HepG2 (cell line): ENCODE results near the gene ZSCAN31. TPM values are rescaled to one million over a fixed set of nuclear protein-coding genes. Genes with fewer than 3 reads are reported as not detected.

Experiments
- BCL3 ChIP-seq: sonication (generic); formaldehyde crosslinking; IDR thresholded peaks from 2 replicates; pipeline ENCODE4 v1.5.1; 2020; ENCODE audit warnings: mild to moderate bottlenecking, missing genetic modification reagents, moderate library complexity
- BRCA1 ChIP-seq: sonication (generic); formaldehyde crosslinking; IDR thresholded peaks from 2 replicates; pipeline ENCODE4 v1.4.0; 2020; ENCODE audit warnings: missing genetic modification reagents
- HBP1 ChIP-seq: IDR thresholded peaks from 2 replicates; pipeline ENCODE4 v1.6.1; 2016; ENCODE audit warnings: low read depth, control low read depth
- HOXD1 ChIP-seq: sonication (generic); formaldehyde crosslinking; IDR thresholded peaks from 2 replicates; pipeline ENCODE4 v1.5.0; 2020; ENCODE audit warnings: missing genetic modification reagents
- PRPF4 ChIP-seq: fragments of 200-400 bp; formaldehyde crosslinking; IDR thresholded peaks from 2 replicates; pipeline ENCODE4 v1.6.1; 2016; ENCODE audit warnings: low read length, low read depth; ENCODE audit not compliant: poor library complexity, severe bottlenecking
- RBM22 ChIP-seq: fragments of 200-400 bp; formaldehyde crosslinking; optimal IDR thresholded peaks from 2 replicates; pipeline ENCODE3; 2017; ENCODE audit warnings: mild to moderate bottlenecking, low read length, moderate library complexity
- REPIN1 ChIP-seq: sonication (generic); formaldehyde crosslinking; IDR thresholded peaks from 2 replicates; pipeline ENCODE4 v1.8.0; 2022; ENCODE audit warnings: missing genetic modification reagents, low read depth, mild to moderate bottlenecking, borderline replicate concordance
- SKI ChIP-seq: fragments of 450-650 bp; IDR thresholded peaks from one replicate; pipeline ENCODE4 v1.6.1; 2018; ENCODE audit warnings: mild to moderate bottlenecking; ENCODE audit not compliant: partially characterized antibody
- THAP11 ChIP-seq: IDR thresholded peaks from 2 replicates; pipeline ENCODE4 v1.6.1; 2016; ENCODE audit warnings: missing biosample characterization, missing genetic modification reagents
- ZBTB25 ChIP-seq: IDR thresholded peaks from 2 replicates; pipeline ENCODE4 v1.6.1; 2018; ENCODE audit warnings: missing genetic modification reagents
- ZNF18 ChIP-seq: sonication (generic); formaldehyde crosslinking; IDR thresholded peaks from 2 replicates; pipeline ENCODE4 v1.8.0; 2022; ENCODE audit warnings: mild to moderate bottlenecking, missing genetic modification reagents; ENCODE audit not compliant: insufficient replicate concordance
- ZNF230 ChIP-seq: sonication (generic); formaldehyde crosslinking; IDR thresholded peaks from 2 replicates; pipeline ENCODE4 v1.4.0; 2020; ENCODE audit warnings: mild to moderate bottlenecking, missing genetic modification reagents
- ZNF274 ChIP-seq: sonication (generic); formaldehyde crosslinking; IDR thresholded peaks from 2 replicates; pipeline ENCODE4 v1.5.1; 2020; ENCODE audit warnings: mild to moderate bottlenecking, missing genetic modification reagents
- ZNF510 ChIP-seq: sonication (generic); formaldehyde crosslinking; IDR thresholded peaks from 2 replicates; pipeline ENCODE4 v1.4.0; 2020; ENCODE audit warnings: low read depth, mild to moderate bottlenecking, missing genetic modification reagents
- ZNF577 ChIP-seq: sonication (generic); formaldehyde crosslinking; IDR thresholded peaks from 2 replicates; pipeline ENCODE4 v1.4.0; 2020; ENCODE audit warnings: mild to moderate bottlenecking, low read depth, missing genetic modification reagents, borderline replicate concordance
- ZNF737 ChIP-seq: sonication (generic); formaldehyde crosslinking; IDR thresholded peaks from 2 replicates; pipeline ENCODE4 v1.5.0; 2020; ENCODE audit warnings: missing genetic modification reagents, mild to moderate bottlenecking, borderline replicate concordance
- ZNF816 ChIP-seq: sonication (generic); formaldehyde crosslinking; IDR thresholded peaks from 2 replicates; pipeline ENCODE4 v1.8.0; 2022; ENCODE audit warnings: missing genetic modification reagents, mild to moderate bottlenecking, borderline replicate concordance
- ZNF839 ChIP-seq: sonication (generic); formaldehyde crosslinking; IDR thresholded peaks from 2 replicates; pipeline ENCODE4 v1.4.0; 2020; ENCODE audit warnings: missing genetic modification reagents, mild to moderate bottlenecking, borderline replicate concordance
- polyA plus RNA-seq, 8 experiments: library from polyadenylated mRNA; depleted of rRNA in 3 of 8; stranded (reverse) in 7 of 8; unstranded in 1 of 8; fragments of >200 nt; fragmentation: Illumina TruSeq in 4 of 8; extraction: Trizol in 4 of 8; gene quantifications; 2 replicates each; pipeline versions ENCODE4 v1.2.1 to v1.2.3, GENCODE V29; 2011 to 2016; ENCODE audit warnings: low read depth in 4 of 8, missing spikeins in 1 of 8, mixed read lengths in 1 of 8; ENCODE audit not compliant: insufficient read depth in 1 of 8
- total RNA-seq, 5 experiments: library from RNA; depleted of rRNA; stranded (reverse); fragments of >200 nt; fragmentation: Illumina TruSeq; extraction: Trizol; gene quantifications; 2 replicates each; pipeline ENCODE4 v1.2.3, GENCODE V29; 2016; ENCODE audit warnings: low read depth in 1 of 5

Gene ZSCAN31
- total and polyA plus RNA-seq, 2 of the 13 experiments (the other 11 are each of a cell fraction or from before 2014, with no cell fraction given), result 5.3 to 6.2 TPM

- TF ChIP-seq REPIN1 (CRISPR knock-in tag) (peak; percentile 80), ZNF18 (CRISPR knock-in tag) (peak; percentile 86), ZNF577 (0 out of 2 replicates have a peak, but pooled peaks have one; percentile 33), ZNF274 (no peak), SKI (peak; percentile 4), BCL3 (CRISPR knock-in tag) (no peak), ZBTB25 (CRISPR knock-in tag) (peak; percentile 87), ZNF816 (CRISPR knock-in tag) (no peak), THAP11 (CRISPR knock-in tag) (peak; percentile 74), HOXD1 (CRISPR knock-in tag) (no peak), ZNF230 (CRISPR knock-in tag) (peak; percentile 96), BRCA1 (CRISPR knock-in tag) (peak; percentile 86), ZNF839 (peak; percentile 86), RBM22 (no peak), PRPF4 (no peak), ZNF737 (no peak), HBP1 (peak; percentile 72; the same call in 1 of the 2 replicates), ZNF510 (CRISPR knock-in tag) (no peak; the same call in none of the 2 replicates)
These were observed at the start of gene ZSCAN31 (continued) for GRCh38 chr6:28335564-28336283.
